MCF 10A (cell line): ENCODE results near the gene CHIT1. TPM values are rescaled to one million over a fixed set of nuclear protein-coding genes. Genes with fewer than 3 reads are reported as not detected.
A peak's percentile ranks its signal among the peaks of the same experiment; 100 is the strongest.

Experiments used
- BruUV-seq: library from RNA; stranded (reverse); fragments of 400-500 nt; replicated peaks from 2 replicates; lab custom pipeline; 2021; lab: Mats Ljungman, UMichigan
- CTCF ChIA-PET: fragments of 300-600 bp; sonication (Branson Sonifier 250); formaldehyde crosslinking; extraction: SDS; loops from one replicate; lab custom pipeline; 2021; ENCODE audit warnings: antibody characterized with exemption, inconsistent platforms; lab: Yijun Ruan, JAX
- POLR2A ChIA-PET: fragments of 300-600, 350-650 bp; sonication (Branson Sonifier 250); formaldehyde crosslinking; extraction: SDS; loops from one replicate; lab custom pipeline; 2020; ENCODE audit warnings: antibody characterized with exemption, inconsistent platforms; lab: Yijun Ruan, JAX
- DNase-seq: peaks from one replicate; pipeline ENCODE4 v3.0.0-alpha.2; 2018; ENCODE audit not compliant: unreplicated experiment
- H3K27ac Mint-ChIP-seq: one replicate; pipeline ENCODE4 v1.8.0; 2022; ENCODE audit warnings: mild to moderate bottlenecking, low read depth, mixed read lengths; ENCODE audit not compliant: unreplicated experiment
- H3K27me3 Mint-ChIP-seq: one replicate; pipeline ENCODE4 v1.8.0; 2022; ENCODE audit warnings: mixed read lengths; ENCODE audit not compliant: insufficient read depth, unreplicated experiment
- H3K36me3 Mint-ChIP-seq: one replicate; pipeline ENCODE4 v1.8.0; 2022; ENCODE audit warnings: mild to moderate bottlenecking, moderate library complexity, mixed read lengths; ENCODE audit not compliant: insufficient read depth, unreplicated experiment
- H3K4me1 Mint-ChIP-seq: one replicate; pipeline ENCODE4 v1.8.0; 2022; ENCODE audit warnings: mixed read lengths; ENCODE audit not compliant: insufficient read depth, unreplicated experiment
- H3K4me3 Mint-ChIP-seq: one replicate; pipeline ENCODE4 v1.8.0; 2022; ENCODE audit warnings: mild to moderate bottlenecking, moderate library complexity, mixed read lengths; ENCODE audit not compliant: unreplicated experiment
- H3K9me3 Mint-ChIP-seq: one replicate; pipeline ENCODE4 v1.8.0; 2022; ENCODE audit warnings: mixed read lengths; ENCODE audit not compliant: unreplicated experiment
- intact Hi-C: fragments of 100-400 bp; cut with micrococcal nuclease; formaldehyde crosslinking; loops from 2 replicates; pipeline ENCODE4 v1.14.1; 2022
- total RNA-seq: library from RNA; stranded (reverse); gene quantifications from 2 replicates; pipeline ENCODE4 v1.2.3, GENCODE V29; 2022
- TF ChIP-seq, protein P1 (sequence below): fragments of 200-600 bp; IDR thresholded peaks from one replicate; pipeline ENCODE4 v1.8.0; 2022; ENCODE audit warnings: antibody characterized with exemption, mild to moderate bottlenecking; ENCODE audit not compliant: unreplicated experiment

The CHIT1 gene
- total RNA-seq, 1 experiment from 2014 or later: not detected

DNA sequence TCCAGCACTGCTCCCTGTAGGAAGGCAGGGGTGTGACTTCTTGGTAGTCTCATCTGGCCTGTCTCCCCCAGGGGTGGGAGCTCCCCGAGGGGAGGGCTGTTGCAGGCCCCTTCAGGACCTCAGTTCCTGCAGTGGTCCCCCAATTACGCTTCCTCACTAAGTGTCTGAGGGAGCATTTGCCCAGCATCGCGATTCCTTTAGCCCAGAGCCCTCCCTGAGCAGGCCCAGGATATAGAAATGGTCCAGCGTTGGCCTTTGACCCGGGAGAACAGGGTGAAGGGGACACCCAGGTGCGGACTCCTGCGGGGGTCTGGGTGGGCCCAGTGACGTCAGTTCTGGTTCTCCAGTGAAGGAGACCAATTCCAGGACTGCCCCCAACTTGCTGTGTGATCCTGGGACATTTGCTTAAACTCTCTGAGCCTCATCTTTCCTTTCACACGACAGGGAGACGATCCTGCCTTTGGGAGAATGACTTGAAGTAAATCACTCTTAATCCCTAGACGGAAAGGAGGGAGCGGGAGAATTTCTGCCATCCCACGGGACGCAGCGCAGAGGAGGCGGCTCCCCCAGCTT, 43.2 kb upstream of the CHIT1 start:
- intact Hi-C loops: loop anchor here (1.0 to 5.0 kb wide), 6 partner anchors 34 to 430 kb away; no protein-coding TSS in a partner anchor
- no peak overlapping the region for H3K27ac Mint-ChIP-seq
- DNase-seq: no peak
- H3K4me1 Mint-ChIP-seq: peaks cover 4% of the 10 kb centered on the region
- BruUV-seq: no TSS peak
- TF ChIP-seq, protein P1, sequence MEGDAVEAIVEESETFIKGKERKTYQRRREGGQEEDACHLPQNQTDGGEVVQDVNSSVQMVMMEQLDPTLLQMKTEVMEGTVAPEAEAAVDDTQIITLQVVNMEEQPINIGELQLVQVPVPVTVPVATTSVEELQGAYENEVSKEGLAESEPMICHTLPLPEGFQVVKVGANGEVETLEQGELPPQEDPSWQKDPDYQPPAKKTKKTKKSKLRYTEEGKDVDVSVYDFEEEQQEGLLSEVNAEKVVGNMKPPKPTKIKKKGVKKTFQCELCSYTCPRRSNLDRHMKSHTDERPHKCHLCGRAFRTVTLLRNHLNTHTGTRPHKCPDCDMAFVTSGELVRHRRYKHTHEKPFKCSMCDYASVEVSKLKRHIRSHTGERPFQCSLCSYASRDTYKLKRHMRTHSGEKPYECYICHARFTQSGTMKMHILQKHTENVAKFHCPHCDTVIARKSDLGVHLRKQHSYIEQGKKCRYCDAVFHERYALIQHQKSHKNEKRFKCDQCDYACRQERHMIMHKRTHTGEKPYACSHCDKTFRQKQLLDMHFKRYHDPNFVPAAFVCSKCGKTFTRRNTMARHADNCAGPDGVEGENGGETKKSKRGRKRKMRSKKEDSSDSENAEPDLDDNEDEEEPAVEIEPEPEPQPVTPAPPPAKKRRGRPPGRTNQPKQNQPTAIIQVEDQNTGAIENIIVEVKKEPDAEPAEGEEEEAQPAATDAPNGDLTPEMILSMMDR: no peak
- H3K4me3 Mint-ChIP-seq: peak overlapping the region; percentile 28
- no peaks in the 10 kb centered on the region for H3K36me3 Mint-ChIP-seq
- no peaks in the 10 kb centered on the region for H3K9me3 Mint-ChIP-seq
- ChIA-PET POLR2A (interaction anchor here (0.6 to 7.0 kb wide), 11 partner anchors 9 to 1581 kb away, joined by 3 to 86 read pairs (median 4); partner anchors contain the start of gene BTG2), CTCF (interaction anchor here (0.6 to 27.4 kb wide), 39 partner anchors 8 to 984 kb away, joined by 3 to 980 read pairs (median 4); partner anchors contain the start of genes BTG2, OPTC and PRELP)
- H3K27me3 Mint-ChIP-seq: no peaks in the 10 kb centered on the region

DNA sequence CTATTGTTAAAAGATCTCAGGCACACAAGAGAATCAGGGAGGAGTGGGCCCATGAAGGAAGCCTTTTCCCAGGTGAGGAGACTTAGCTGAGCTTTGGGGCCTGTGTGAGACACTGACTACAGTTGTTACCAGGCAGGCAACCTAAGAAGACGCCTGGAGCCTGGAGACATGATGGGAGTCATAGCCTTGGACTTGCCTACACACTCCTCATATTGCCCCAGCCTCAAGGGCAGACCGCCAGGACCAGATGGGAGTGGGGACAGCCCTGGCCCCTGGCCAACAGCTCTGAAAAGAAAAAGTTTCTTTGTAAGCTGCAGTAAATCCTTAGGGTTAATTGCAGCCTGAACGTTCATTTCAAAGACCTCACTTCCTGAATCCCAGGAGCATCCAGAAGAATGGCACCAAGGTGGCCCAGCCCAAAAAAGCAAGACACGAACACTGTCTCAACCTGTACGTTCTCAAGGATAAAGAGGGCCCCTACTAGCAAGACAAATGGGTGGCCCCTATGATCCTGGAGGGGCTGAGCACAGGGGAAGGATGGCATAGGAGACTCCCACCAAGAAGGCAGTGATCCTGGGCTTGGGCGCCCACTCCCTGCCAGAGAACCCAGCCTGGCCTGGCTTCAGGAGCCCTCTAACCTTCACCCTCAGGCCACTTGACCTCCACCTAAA, 42.6 kb upstream of the CHIT1 start:
- H3K27me3 Mint-ChIP-seq: no peaks in the 10 kb centered on the region
- BruUV-seq: no TSS peak
- POLR2A ChIA-PET: interaction anchor here (1.0 to 7.0 kb wide), 6 partner anchors 9 to 421 kb away, joined by 3 to 86 read pairs (median 5); partner anchors contain the start of gene BTG2

DNA sequence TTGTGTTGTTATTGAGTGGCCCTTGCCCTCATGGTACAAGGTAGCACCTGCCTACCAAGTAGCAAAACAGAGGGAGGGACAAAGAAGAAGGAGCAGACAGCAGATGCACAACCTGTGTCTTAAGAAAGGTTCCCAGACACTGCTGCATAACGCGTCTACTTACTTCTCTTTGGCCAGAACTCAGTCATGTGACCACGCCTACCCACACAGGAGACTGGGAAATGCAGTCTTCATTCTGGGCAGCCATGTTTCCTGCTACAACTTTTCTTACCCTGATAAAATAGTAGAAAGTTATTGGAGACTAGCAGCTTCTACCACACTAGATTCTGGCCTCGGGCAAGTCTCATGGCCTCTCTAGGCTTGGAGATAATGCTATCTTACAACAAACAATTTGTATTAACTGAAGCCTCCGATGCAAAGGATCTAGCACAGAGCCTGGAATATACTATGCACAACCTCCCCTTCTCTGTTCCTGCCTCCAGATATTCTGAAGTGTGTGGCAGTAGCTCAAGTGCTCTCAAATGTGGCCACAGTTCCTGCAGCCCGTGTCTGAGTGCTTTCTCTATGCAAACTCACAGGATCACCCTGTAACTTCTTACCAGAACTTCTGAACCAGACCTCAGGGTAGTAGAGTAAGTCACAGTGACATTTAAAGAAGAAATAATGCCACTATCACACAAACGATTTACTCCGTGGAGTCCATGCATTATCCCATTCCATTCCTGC, 41.7 kb upstream of the CHIT1 start:
- intact Hi-C loops: loop anchor here (5.0 kb wide), 1 partner anchor 171 kb away; no protein-coding TSS in a partner anchor

More for the DNA sequence above, 42.6 kb upstream of the CHIT1 start:
- TF ChIP-seq, protein P1: no peak
- Mint-ChIP-seq H3K27ac (no peak overlapping the region), H3K36me3 (no peaks in the 10 kb centered on the region), H3K9me3 (no peaks in the 10 kb centered on the region), H3K4me1 (peaks cover 10% of the 10 kb centered on the region), H3K4me3 (no peak overlapping the region)
- CTCF ChIA-PET: interaction anchor here (0.6 to 27.4 kb wide), 33 partner anchors 8 to 955 kb away, joined by 3 to 980 read pairs (median 5); partner anchors contain the start of genes BTG2, OPTC and PRELP
- intact Hi-C loops: loop anchor here (5.0 kb wide), 1 partner anchor 170 kb away; no protein-coding TSS in a partner anchor
- DNase-seq: no peak

More for the DNA sequence above, 41.7 kb upstream of the CHIT1 start:
- no TSS peak for BruUV-seq
- CTCF ChIA-PET: interaction anchor here (0.6 to 27.4 kb wide), 31 partner anchors 11 to 1191 kb away, joined by 3 to 980 read pairs (median 14); partner anchors contain the start of genes BTG2, OPTC and PRELP
- Mint-ChIP-seq H3K36me3 (no peaks in the 10 kb centered on the region), H3K9me3 (no peaks in the 10 kb centered on the region), H3K27me3 (no peaks in the 10 kb centered on the region), H3K4me1 (peaks cover 12% of the 10 kb centered on the region), H3K27ac (no peak overlapping the region), H3K4me3 (no peak overlapping the region)
- DNase-seq: peak; percentile 48
- POLR2A ChIA-PET: interaction anchor here (0.5 to 7.0 kb wide), 5 partner anchors 10 to 174 kb away, joined by 3 to 86 read pairs (median 5); partner anchors contain the start of gene BTG2
- TF ChIP-seq, protein P1: no peak
